HUES6 (cell line): ENCODE results near the gene PRDM12.

ENCODE experiments used
- H3K27ac ChIP-seq: 2 replicates; pipeline ENCODE4 v1.7.0; 2013; ENCODE audit warnings: low read depth, mild to moderate bottlenecking, low read length, inconsistent platforms
- H3K27me3 ChIP-seq: 2 replicates; pipeline ENCODE4 v1.6.1; 2013; ENCODE audit warnings: low read length; ENCODE audit not compliant: control insufficient read depth, insufficient read depth
- H3K36me3 ChIP-seq: 2 replicates; pipeline ENCODE4 v1.6.1; 2013; ENCODE audit warnings: low read length; ENCODE audit not compliant: control insufficient read depth, insufficient read depth
- H3K4me1 ChIP-seq: 2 replicates; pipeline ENCODE4 v1.6.1; 2013; ENCODE audit warnings: low read length; ENCODE audit not compliant: control insufficient read depth, insufficient read depth
- H3K4me3 ChIP-seq: 2 replicates; pipeline ENCODE4 v1.5.1; 2013; ENCODE audit warnings: low read depth, low read length
- H3K9ac ChIP-seq: one replicate; pipeline ENCODE4 v1.6.1; 2013; ENCODE audit warnings: mild to moderate bottlenecking, low read length
- H3K9me3 ChIP-seq: 2 replicates; pipeline ENCODE4 v1.6.1; 2013; ENCODE audit warnings: low read depth, low read length; ENCODE audit not compliant: control insufficient read depth, insufficient read depth

PRDM12 gene

GRCh38 chr9:130666393-130667119, 2.2 kb downstream of the PRDM12 start:
- Histone ChIP-seq H3K4me3 (peak overlapping the region; percentile 44), H3K9me3 (no peaks in the 10 kb centered on the region), H3K9ac (no peak overlapping the region), H3K27me3 (peaks cover 92% of the 10 kb centered on the region), H3K27ac (no peak overlapping the region), H3K36me3 (no peaks in the 10 kb centered on the region), H3K4me1 (peaks cover 31% of the 10 kb centered on the region)

DNA sequence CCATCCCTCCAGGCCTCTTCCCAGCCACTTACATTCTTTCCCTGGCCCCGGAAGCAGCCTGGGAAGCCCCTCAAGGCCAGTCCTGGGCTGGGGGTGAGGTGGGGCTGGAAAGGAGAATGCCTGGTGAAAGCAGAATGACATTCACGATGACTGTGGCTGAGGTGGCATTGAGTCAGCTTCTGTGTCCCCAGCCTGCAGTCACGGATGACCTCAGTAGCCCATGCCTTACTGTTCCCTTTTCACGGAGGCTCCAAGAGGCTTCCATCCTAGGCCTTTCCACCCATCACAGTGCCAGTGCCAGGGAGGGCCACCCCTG, 2.7 kb downstream of the PRDM12 start:
- H3K27me3 ChIP-seq, result peaks cover 91% of the 10 kb centered on the region
- H3K4me3 ChIP-seq, result peak overlapping the region; percentile 44; the same call in 1 of the 2 replicates
- peaks cover 26% of the 10 kb centered on the region for H3K4me1 ChIP-seq
- H3K9ac ChIP-seq, result no peak overlapping the region
- no peaks in the 10 kb centered on the region for H3K36me3 ChIP-seq
- H3K9me3 ChIP-seq, result no peaks in the 10 kb centered on the region
- no peak overlapping the region for H3K27ac ChIP-seq

- no peaks in the 10 kb centered on the region for H3K9me3 ChIP-seq
- H3K9ac ChIP-seq, result no peak overlapping the region
- H3K36me3 ChIP-seq, result no peaks in the 10 kb centered on the region
- H3K4me3 ChIP-seq, result no peak overlapping the region
- H3K27ac ChIP-seq, result no peak overlapping the region
- peaks cover 80% of the 10 kb centered on the region for H3K27me3 ChIP-seq
- peaks cover 15% of the 10 kb centered on the region for H3K4me1 ChIP-seq
Measured at GRCh38 chr9:130668196-130668595, 3.8 kb downstream of the PRDM12 start.

DNA sequence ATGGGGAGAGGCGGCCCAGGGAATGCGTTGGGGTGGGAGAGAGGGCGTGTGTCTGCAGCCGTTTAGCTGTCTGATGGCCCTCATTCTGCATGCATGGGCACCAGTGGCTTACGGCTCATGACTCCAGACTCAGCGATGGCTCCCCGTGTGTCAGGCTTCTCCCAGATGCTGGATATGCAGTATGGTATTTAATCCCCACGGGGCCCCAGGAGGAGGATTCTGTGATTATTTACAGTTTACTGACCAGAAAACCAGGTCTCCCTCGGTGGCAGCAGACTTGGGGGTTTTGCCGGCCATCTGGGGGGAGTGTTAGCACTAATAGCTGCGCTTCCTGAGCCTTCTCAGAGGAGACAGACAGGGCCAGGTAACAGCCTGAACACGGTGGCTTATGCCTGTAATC, 4.3 kb downstream of the PRDM12 start:
- H3K4me1 ChIP-seq, result peaks cover 15% of the 10 kb centered on the region
- H3K9ac ChIP-seq, result no peak overlapping the region
- no peak overlapping the region for H3K27ac ChIP-seq
- peaks cover 76% of the 10 kb centered on the region for H3K27me3 ChIP-seq
- no peak overlapping the region for H3K4me3 ChIP-seq
- H3K9me3 ChIP-seq, result no peaks in the 10 kb centered on the region
- H3K36me3 ChIP-seq, result no peaks in the 10 kb centered on the region

- H3K4me3 ChIP-seq, result no peak overlapping the region
- no peak overlapping the region for H3K27ac ChIP-seq
- no peak overlapping the region for H3K9ac ChIP-seq
- H3K4me1 ChIP-seq, result peaks cover 12% of the 10 kb centered on the region; the same call in 1 of the 2 replicates
- H3K9me3 ChIP-seq, result no peaks in the 10 kb centered on the region
- H3K36me3 ChIP-seq, result no peaks in the 10 kb centered on the region
- peaks cover 63% of the 10 kb centered on the region for H3K27me3 ChIP-seq
Measured at GRCh38 chr9:130669965-130670364, 5.6 kb downstream of the PRDM12 start.

- peaks cover 9% of the 10 kb centered on the region; the same call in 1 of the 2 replicates for H3K4me1 ChIP-seq
- H3K27me3 ChIP-seq, result peaks cover 58% of the 10 kb centered on the region
- no peak overlapping the region for H3K9ac ChIP-seq
- H3K4me3 ChIP-seq, result no peak overlapping the region
- no peaks in the 10 kb centered on the region for H3K9me3 ChIP-seq
- no peak overlapping the region for H3K27ac ChIP-seq
- no peaks in the 10 kb centered on the region for H3K36me3 ChIP-seq
Measured at GRCh38 chr9:130670644-130671043, 6.2 kb downstream of the PRDM12 start.

GRCh38 chr9:130672466-130672865, 8.1 kb downstream of the PRDM12 start:
- Histone ChIP-seq H3K36me3 (no peaks in the 10 kb centered on the region), H3K4me3 (no peak overlapping the region), H3K27ac (no peak overlapping the region), H3K9me3 (no peaks in the 10 kb centered on the region), H3K27me3 (peaks cover 51% of the 10 kb centered on the region), H3K9ac (no peak overlapping the region), H3K4me1 (no peaks in the 10 kb centered on the region)

DNA sequence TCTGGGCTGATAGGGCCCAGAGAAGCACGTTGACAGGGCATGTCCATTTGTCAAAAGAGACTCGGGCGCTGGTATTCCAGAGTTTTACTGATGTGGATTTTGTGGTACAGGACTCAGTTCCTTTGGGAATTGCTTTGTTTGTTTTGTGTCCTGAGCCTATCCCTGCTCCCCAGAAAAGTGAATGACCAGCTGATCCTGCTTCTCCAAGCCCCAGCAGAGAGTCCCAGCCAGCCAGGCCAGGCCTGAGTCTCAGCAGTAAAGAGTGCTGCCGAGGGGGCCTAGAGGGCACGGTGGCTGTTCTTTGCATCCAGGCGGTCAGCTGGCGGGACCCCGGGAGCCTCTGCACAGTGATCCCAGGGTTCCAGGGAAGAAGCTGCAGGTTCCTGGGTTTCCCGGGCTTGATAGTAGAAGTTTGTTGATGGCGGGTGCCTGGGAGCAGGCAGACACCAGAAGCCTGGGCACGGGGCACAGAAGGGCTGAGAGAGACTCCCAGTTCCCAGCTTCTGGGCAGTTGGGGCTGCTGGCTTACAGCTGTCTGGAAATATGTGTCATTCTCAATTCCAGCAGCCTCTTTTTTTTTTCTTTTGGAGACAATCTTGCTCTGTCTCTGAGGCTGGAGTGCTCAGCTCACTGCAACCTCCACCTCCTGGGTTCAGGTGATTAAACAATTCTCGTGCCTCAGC, 8.7 kb downstream of the PRDM12 start:
- no peak overlapping the region for H3K4me3 ChIP-seq
- H3K4me1 ChIP-seq, result no peaks in the 10 kb centered on the region
- no peaks in the 10 kb centered on the region for H3K9me3 ChIP-seq
- H3K27me3 ChIP-seq, result peaks cover 51% of the 10 kb centered on the region
- H3K36me3 ChIP-seq, result no peaks in the 10 kb centered on the region
- no peak overlapping the region for H3K27ac ChIP-seq
- no peak overlapping the region for H3K9ac ChIP-seq

DNA sequence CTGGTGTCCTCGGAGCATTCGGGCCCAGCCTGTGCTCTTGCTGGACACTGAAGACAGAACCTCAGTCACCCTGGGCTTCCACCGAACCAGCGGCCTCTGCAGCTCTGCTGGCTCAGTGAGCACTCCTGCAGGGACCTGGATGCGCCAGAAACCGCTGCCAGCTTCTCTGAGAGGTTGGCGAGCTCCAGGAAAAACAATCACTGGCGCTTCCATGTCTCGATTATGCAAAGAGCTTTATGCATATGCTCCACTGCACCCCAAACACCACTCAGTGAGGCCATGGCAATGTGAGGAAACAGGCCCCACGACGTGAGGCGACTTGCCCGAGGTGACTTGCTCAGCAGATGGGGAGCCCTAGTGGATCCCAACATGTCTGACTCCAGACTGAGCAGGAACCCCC, 11.0 kb downstream of the PRDM12 start:
- Histone ChIP-seq H3K4me3 (no peak overlapping the region), H3K27me3 (peaks cover 58% of the 10 kb centered on the region), H3K27ac (no peak overlapping the region), H3K4me1 (no peaks in the 10 kb centered on the region), H3K9me3 (no peaks in the 10 kb centered on the region), H3K9ac (no peak overlapping the region), H3K36me3 (no peaks in the 10 kb centered on the region)

- H3K4me3 ChIP-seq, result no peak overlapping the region
- peaks cover 60% of the 10 kb centered on the region for H3K27me3 ChIP-seq
- no peak overlapping the region for H3K27ac ChIP-seq
- peaks cover 9% of the 10 kb centered on the region for H3K4me1 ChIP-seq
- no peaks in the 10 kb centered on the region for H3K9me3 ChIP-seq
- no peak overlapping the region for H3K9ac ChIP-seq
- no peaks in the 10 kb centered on the region for H3K36me3 ChIP-seq
Measured at GRCh38 chr9:130677252-130677651, 12.9 kb downstream of the PRDM12 start.

GRCh38 chr9:130680836-130681768, 16.7 kb downstream of the PRDM12 start:
- peak overlapping the region; percentile 80 for H3K4me3 ChIP-seq
- H3K9me3 ChIP-seq, result peaks cover 8% of the 10 kb centered on the region
- H3K27me3 ChIP-seq, result peaks cover 58% of the 10 kb centered on the region
- H3K27ac ChIP-seq, result no peak overlapping the region
- H3K36me3 ChIP-seq, result no peaks in the 10 kb centered on the region
- H3K4me1 ChIP-seq, result peaks cover 10% of the 10 kb centered on the region
- H3K9ac ChIP-seq, result peak overlapping the region; percentile 46
